Measurements from ENCODE around the gene PCDH9.
"Not testable (repeated sequence)": the region's sequence is repeated elsewhere in the genome, so short reads cannot be mapped to it uniquely, and the experiment has no call there.

PCDH9 gene

GRCh38 chr13:66660468-66660813 lies 569.7 kb downstream of the PCDH9 start:
- H3K4me3 ChIP-seq: no peak overlapping the region
- H3K27ac ChIP-seq: no peak overlapping the region

GRCh38 chr13:66659701-66660467 lies 570.3 kb downstream of the PCDH9 start:
- Histone ChIP-seq H3K4me3 (no peak overlapping the region), H3K27ac (no peak overlapping the region)

GRCh38 chr13:66659286-66659685 lies 570.9 kb downstream of the PCDH9 start:
- H3K4me3 ChIP-seq: no peak overlapping the region
- H3K27ac ChIP-seq: no peak overlapping the region

- H3K4me3 ChIP-seq: no peak overlapping the region
- no peak overlapping the region for H3K27ac ChIP-seq
These were observed 572.8 kb downstream of the PCDH9 start for GRCh38 chr13:66657165-66657881.

- Histone ChIP-seq H3K27ac (no peak overlapping the region), H3K4me3 (no peak overlapping the region)
These were observed 574.2 kb downstream of the PCDH9 start for GRCh38 chr13:66655847-66656454.

GRCh38 chr13:66644855-66645460 lies 585.2 kb downstream of the PCDH9 start:
- Histone ChIP-seq H3K27ac (no peak overlapping the region), H3K4me3 (no peak overlapping the region)

GRCh38 chr13:66640231-66640630 lies 589.9 kb downstream of the PCDH9 start:
- H3K27ac ChIP-seq: no peak overlapping the region
- no peak overlapping the region for H3K4me3 ChIP-seq

- Histone ChIP-seq H3K4me3 (no peak overlapping the region), H3K27ac (no peak overlapping the region)
These were observed 591.1 kb downstream of the PCDH9 start for GRCh38 chr13:66639044-66639443.

GRCh38 chr13:66635526-66635925 lies 594.6 kb downstream of the PCDH9 start:
- Histone ChIP-seq H3K4me3 (no peak overlapping the region), H3K27ac (no peak overlapping the region)

- H3K4me3 ChIP-seq: no peak overlapping the region
- H3K27ac ChIP-seq: no peak overlapping the region
These were observed 595.8 kb downstream of the PCDH9 start for GRCh38 chr13:66634384-66634783.

- Histone ChIP-seq H3K27ac (no peak overlapping the region), H3K4me3 (no peak overlapping the region)
These were observed 602.6 kb downstream of the PCDH9 start for GRCh38 chr13:66627512-66627911.

GRCh38 chr13:66624302-66624701 lies 605.8 kb downstream of the PCDH9 start:
- Histone ChIP-seq H3K27ac (no peak overlapping the region), H3K4me3 (no peak overlapping the region)

- H3K4me3 ChIP-seq: no peak overlapping the region
- H3K27ac ChIP-seq: no peak overlapping the region
These were observed 606.9 kb downstream of the PCDH9 start for GRCh38 chr13:66623129-66623820.

- not testable (repeated sequence) for H3K27ac ChIP-seq, H3K4me3 ChIP-seq
These were observed 608.2 kb downstream of the PCDH9 start for GRCh38 chr13:66621906-66622447.

GRCh38 chr13:66618702-66619101 lies 611.4 kb downstream of the PCDH9 start:
- Histone ChIP-seq H3K27ac (no peak overlapping the region), H3K4me3 (no peak overlapping the region)

- H3K27ac ChIP-seq: no peak overlapping the region
- no peak overlapping the region for H3K4me3 ChIP-seq
These were observed 612.4 kb downstream of the PCDH9 start for GRCh38 chr13:66617786-66618185.

- H3K27ac ChIP-seq: no peak overlapping the region
- no peak overlapping the region for H3K4me3 ChIP-seq
These were observed 617.2 kb downstream of the PCDH9 start for GRCh38 chr13:66612983-66613382.

GRCh38 chr13:66586489-66586888 lies 643.6 kb downstream of the PCDH9 start:
- H3K4me3 ChIP-seq: no peak overlapping the region
- no peak overlapping the region for H3K27ac ChIP-seq

GRCh38 chr13:66585669-66586203 lies 644.4 kb downstream of the PCDH9 start:
- Histone ChIP-seq H3K4me3 (no peak overlapping the region), H3K27ac (no peak overlapping the region)

- Histone ChIP-seq H3K27ac (no peak overlapping the region), H3K4me3 (no peak overlapping the region)
These were observed 648.5 kb downstream of the PCDH9 start for GRCh38 chr13:66581675-66582074.

Measured in skin epidermis (tissue), 12 donors.